GM12875 (cell line): ENCODE results near the gene COL5A2.

Experiments
- H3K4me3 ChIP-seq: one replicate; pipeline ENCODE4 v1.5.1; 2011; ENCODE audit warnings: low read depth, low read length, control low read depth
- TF ChIP-seq, protein P1 (sequence below): IDR thresholded peaks from 2 replicates; pipeline ENCODE4 v1.5.1; 2011; ENCODE audit warnings: low read depth, mild to moderate bottlenecking, control low read depth, inconsistent platforms, low read length, moderate library complexity, borderline replicate concordance; ENCODE audit not compliant: insufficient read depth

The COL5A2 gene

DNA sequence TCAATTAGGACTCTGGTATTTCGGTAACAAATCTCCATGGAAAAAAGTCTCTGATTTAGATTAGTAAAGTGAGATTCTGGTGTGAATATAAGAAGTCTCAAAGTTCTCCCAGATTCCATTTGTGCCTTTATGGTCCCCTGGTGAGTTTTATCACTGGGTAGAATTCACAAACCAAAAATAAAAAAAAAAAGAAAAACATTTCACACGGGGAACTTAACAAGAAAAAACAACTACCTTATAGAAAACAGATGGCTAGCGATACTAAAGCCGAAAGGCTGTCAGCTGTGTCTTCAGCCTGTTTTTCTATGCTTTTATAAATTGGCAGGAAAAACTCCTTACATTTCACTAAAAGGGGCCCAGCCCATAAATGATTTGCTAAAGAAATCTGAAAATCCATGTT lies 50.6 kb downstream of the COL5A2 start:
- no peak overlapping the region for H3K4me3 ChIP-seq
- TF ChIP-seq, protein P1, sequence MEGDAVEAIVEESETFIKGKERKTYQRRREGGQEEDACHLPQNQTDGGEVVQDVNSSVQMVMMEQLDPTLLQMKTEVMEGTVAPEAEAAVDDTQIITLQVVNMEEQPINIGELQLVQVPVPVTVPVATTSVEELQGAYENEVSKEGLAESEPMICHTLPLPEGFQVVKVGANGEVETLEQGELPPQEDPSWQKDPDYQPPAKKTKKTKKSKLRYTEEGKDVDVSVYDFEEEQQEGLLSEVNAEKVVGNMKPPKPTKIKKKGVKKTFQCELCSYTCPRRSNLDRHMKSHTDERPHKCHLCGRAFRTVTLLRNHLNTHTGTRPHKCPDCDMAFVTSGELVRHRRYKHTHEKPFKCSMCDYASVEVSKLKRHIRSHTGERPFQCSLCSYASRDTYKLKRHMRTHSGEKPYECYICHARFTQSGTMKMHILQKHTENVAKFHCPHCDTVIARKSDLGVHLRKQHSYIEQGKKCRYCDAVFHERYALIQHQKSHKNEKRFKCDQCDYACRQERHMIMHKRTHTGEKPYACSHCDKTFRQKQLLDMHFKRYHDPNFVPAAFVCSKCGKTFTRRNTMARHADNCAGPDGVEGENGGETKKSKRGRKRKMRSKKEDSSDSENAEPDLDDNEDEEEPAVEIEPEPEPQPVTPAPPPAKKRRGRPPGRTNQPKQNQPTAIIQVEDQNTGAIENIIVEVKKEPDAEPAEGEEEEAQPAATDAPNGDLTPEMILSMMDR: no peak

DNA sequence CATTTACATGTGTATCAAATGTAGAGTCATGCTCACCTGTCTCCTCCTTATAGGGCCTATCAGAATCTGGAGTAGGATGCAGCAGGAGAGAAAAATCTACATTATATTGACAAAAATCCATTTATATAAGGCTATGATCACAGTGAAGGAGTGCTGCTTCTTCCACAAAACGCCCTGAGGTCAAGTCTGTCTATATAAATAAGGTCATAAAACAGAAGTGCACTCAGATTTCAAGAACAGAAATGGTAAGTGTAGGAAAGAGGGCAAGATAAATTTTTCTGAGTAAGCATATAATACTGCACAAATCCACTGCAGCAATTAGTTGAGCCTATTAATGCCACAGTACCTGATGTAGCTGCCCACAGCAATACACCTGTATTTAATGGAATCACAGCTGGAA lies 51.8 kb downstream of the COL5A2 start:
- no peak overlapping the region for H3K4me3 ChIP-seq
- TF ChIP-seq, protein P1: no peak

DNA sequence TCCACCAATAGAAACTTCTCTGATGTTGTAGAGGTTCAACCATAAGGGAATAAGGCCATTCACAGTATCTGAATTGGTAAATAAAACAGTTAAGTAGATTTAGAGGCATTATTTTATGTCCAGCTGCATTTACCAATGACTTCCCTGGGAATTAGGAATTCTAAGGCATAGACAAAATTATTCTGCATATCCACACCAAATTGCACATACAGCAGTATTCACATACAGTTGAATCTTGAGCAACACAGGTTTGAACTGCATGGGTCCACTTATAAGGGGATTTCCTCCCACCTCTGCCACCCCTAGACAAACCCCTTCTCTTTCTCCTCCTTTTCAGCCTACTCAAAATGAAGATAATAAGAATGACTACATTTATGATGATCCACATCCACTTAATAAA lies 54.4 kb downstream of the COL5A2 start:
- TF ChIP-seq, protein P1: no peak

DNA sequence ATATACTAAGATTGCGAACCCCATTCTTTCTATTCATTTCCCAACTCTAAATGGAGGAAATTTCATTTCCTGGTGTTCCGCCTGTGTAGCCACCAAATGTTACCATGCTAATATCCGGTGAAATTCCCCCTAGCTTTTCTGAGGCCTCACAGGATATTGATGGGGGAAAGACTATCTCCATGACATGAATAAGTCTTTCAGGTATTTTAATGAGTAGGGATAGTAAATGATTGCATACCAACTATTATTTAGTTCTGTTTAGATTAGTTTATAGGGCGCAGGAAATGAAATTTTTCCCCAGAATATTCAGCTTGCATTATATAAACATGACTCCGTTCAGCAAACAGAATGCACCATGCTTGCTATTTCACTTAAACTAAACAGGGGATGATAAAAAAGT lies 55.4 kb downstream of the COL5A2 start:
- no peak overlapping the region for H3K4me3 ChIP-seq
- TF ChIP-seq, protein P1: no peak

More for the DNA sequence above, 54.4 kb downstream of the COL5A2 start:
- no peak overlapping the region for H3K4me3 ChIP-seq

DNA sequence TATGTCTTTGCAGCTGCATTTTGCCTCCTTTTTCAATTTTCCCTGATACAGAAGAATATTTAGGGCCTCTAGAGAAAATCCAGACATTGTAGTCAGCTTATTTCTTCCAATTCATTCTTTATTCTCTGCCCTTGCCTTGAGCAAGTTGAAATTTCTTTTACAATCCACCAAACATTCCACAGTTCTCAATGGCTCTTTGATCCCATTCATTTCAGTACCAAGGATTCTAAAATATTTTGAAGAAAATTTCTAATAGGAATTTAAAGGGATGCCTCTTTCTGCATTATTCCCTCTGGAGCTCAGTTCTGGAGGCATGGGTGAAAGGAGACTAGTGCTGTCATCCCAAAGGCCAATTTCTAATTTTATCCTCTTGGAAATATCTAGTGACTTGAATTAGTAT lies 61.2 kb downstream of the COL5A2 start:
- TF ChIP-seq, protein P1: no peak
- no peak overlapping the region for H3K4me3 ChIP-seq

DNA sequence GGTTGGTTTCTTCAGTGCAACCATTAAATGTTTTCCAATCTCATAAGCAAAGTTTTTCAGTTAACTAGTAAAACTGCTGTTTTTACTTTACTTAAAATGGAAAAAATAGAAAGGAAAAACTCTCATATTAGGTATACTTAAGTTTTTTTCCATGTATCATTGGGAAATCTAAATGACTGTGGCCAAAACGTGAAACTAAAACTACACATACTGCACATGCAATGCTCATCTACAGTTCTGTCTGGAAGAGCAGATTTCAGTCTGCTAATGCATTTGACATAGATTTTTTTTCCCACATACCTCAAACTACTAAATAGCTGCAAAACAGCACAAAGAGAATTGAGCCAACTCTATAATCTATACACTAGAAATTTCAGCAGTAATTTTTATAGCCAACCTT lies 62.6 kb downstream of the COL5A2 start:
- TF ChIP-seq, protein P1: no peak
- H3K4me3 ChIP-seq: no peak overlapping the region

DNA sequence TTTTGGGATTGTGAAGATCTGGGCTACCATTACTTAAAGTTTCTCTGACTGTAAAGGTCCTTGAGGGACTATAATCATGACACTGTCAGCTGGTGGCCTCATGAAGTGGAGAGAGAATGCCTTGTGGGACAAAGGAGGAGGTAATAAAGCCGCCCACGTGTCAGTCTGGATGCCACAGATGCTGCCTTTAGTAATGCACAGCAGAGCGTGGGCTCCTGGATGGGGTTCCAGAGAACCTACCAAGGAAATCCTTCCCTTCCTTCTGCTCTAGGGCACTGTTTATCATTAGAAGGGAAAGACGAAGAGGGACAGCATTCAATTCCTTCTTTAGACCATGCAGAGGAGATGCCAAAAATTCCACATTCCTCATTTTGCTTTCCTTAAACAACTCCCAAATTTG lies 63.5 kb downstream of the COL5A2 start:
- no peak overlapping the region for H3K4me3 ChIP-seq
- TF ChIP-seq, protein P1: no peak
